HepG2 (cell line): ENCODE measurements around the gene U2AF1L4. TPM values are rescaled to one million over a fixed set of nuclear protein-coding genes. Genes with fewer than 3 reads are reported as not detected.

Experiments
- GATAD1 ChIP-seq: IDR thresholded peaks from 2 replicates; pipeline ENCODE4 v1.6.1; 2016; ENCODE audit warnings: missing genetic modification reagents, missing compliant biosample characterization
- HMG20A ChIP-seq: IDR thresholded peaks from 2 replicates; pipeline ENCODE4 v1.6.1; 2016; ENCODE audit warnings: borderline replicate concordance
- KLF13 ChIP-seq: sonication (generic); formaldehyde crosslinking; IDR thresholded peaks from 2 replicates; pipeline ENCODE4 v1.4.0; 2020; ENCODE audit warnings: mild to moderate bottlenecking, missing genetic modification reagents
- POLR2AphosphoS2 ChIP-seq: IDR thresholded peaks from 2 replicates; pipeline ENCODE4 v1.6.1; 2011; ENCODE audit warnings: low read depth, low read length, improper control_type of control experiment
- RELA ChIP-seq: sonication (generic); formaldehyde crosslinking; IDR thresholded peaks from 2 replicates; pipeline ENCODE4 v1.4.0; 2020; ENCODE audit warnings: missing genetic modification reagents
- SNAI1 ChIP-seq: sonication (generic); formaldehyde crosslinking; IDR thresholded peaks from 2 replicates; pipeline ENCODE4 v1.5.0; 2020; ENCODE audit warnings: mild to moderate bottlenecking, missing genetic modification reagents, borderline replicate concordance
- SP5 ChIP-seq: IDR thresholded peaks from 2 replicates; pipeline ENCODE4 v1.6.1; 2016; ENCODE audit warnings: low read depth, borderline replicate concordance
- ZBTB21 ChIP-seq: sonication (generic); formaldehyde crosslinking; IDR thresholded peaks from 2 replicates; pipeline ENCODE4 v1.4.0; 2020; ENCODE audit warnings: missing genetic modification reagents
- ZHX2 ChIP-seq, 2 experiments: sonication (generic) in 1 of 2; formaldehyde crosslinking in 1 of 2; IDR thresholded peaks; 2 replicates each; pipeline versions ENCODE4 v1.6.1 to v1.9.0; 2014 to 2022; ENCODE audit warnings: antibody characterized with exemption in 1 of 2, borderline replicate concordance in 1 of 2, inconsistent platforms in 1 of 2, low read depth in 1 of 2, missing genetic modification reagents in 1 of 2
- ZNF232 ChIP-seq: sonication (generic); formaldehyde crosslinking; IDR thresholded peaks from 2 replicates; pipeline ENCODE4 v1.4.0; 2020; ENCODE audit warnings: missing genetic modification reagents, borderline replicate concordance
- ZNF33A ChIP-seq: sonication (generic); formaldehyde crosslinking; IDR thresholded peaks from 2 replicates; pipeline ENCODE4 v1.5.1; 2020; ENCODE audit warnings: missing genetic modification reagents, mild to moderate bottlenecking, moderate library complexity, borderline replicate concordance
- ZNF543 ChIP-seq: sonication (generic); formaldehyde crosslinking; IDR thresholded peaks from 2 replicates; pipeline ENCODE4 v1.4.0; 2020; ENCODE audit warnings: mild to moderate bottlenecking, missing genetic modification reagents
- ZNF660 ChIP-seq: sonication (generic); formaldehyde crosslinking; IDR thresholded peaks from 2 replicates; pipeline ENCODE4 v1.5.1; 2020; ENCODE audit warnings: mild to moderate bottlenecking, low read depth, missing genetic modification reagents, borderline replicate concordance
- ZSCAN21 ChIP-seq: sonication (generic); formaldehyde crosslinking; IDR thresholded peaks from 2 replicates; pipeline ENCODE4 v1.8.0; 2022; ENCODE audit warnings: mild to moderate bottlenecking, missing genetic modification reagents, moderate library complexity, borderline replicate concordance
- polyA plus RNA-seq, 8 experiments: library from polyadenylated mRNA; depleted of rRNA in 3 of 8; stranded (reverse) in 7 of 8; unstranded in 1 of 8; fragments of >200 nt; fragmentation: Illumina TruSeq in 4 of 8; extraction: Trizol in 4 of 8; gene quantifications; 2 replicates each; pipeline versions ENCODE4 v1.2.1 to v1.2.3, GENCODE V29; 2011 to 2016; ENCODE audit warnings: low read depth in 4 of 8, missing spikeins in 1 of 8, mixed read lengths in 1 of 8; ENCODE audit not compliant: insufficient read depth in 1 of 8
- total RNA-seq, 5 experiments: library from RNA; depleted of rRNA; stranded (reverse); fragments of >200 nt; fragmentation: Illumina TruSeq; extraction: Trizol; gene quantifications; 2 replicates each; pipeline ENCODE4 v1.2.3, GENCODE V29; 2016; ENCODE audit warnings: low read depth in 1 of 5
- TF ChIP-seq, protein P1 (sequence below): sonication (generic); formaldehyde crosslinking; IDR thresholded peaks from 2 replicates; pipeline ENCODE4 v1.8.1; 2023; ENCODE audit warnings: mild to moderate bottlenecking, missing genetic modification reagents, borderline replicate concordance

Gene U2AF1L4
- total and polyA plus RNA-seq, 2 of the 13 experiments (the other 11 are each of a cell fraction or from before 2014, with no cell fraction given), result 7.9 to 15.4 TPM

DNA sequence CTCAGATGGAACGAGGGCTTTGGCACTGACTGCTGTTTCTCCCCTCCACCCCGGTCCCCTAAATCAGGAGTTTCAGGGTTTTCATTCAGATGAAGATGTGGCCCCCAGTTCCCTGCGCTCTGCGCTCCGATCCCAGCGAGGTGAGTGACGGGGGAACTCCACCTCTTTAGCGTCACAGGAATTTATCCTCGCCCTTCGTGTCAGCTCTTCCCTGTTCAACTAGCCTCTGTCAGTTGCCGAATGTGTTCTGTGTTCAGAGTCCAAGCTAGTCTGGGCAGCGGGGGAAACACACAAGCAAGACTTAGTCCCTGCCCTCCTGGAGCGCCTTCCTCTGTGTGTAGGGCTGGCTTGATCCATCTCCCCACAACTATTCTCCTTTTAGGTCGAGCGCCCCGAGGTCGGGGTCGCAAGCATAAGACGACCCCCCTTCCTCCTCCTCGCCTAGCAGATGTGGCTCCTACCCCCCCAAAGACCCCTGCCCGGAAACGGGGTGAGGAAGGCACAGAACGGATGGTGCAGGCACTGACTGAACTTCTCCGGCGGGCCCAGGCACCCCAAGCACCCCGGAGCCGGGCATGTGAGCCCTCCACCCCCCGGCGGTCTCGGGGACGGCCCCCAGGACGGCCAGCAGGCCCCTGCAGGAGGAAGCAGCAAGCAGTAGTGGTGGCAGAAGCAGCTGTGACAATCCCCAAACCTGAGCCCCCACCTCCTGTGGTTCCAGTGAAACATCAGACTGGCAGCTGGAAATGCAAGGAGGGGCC lies 25.6 kb downstream of the U2AF1L4 start (continued):
- TF ChIP-seq ZHX2 (IDR thresholded peaks at IDR 0.05; ENCODE audit: low read depth), result no peak
- no peak for TF ChIP-seq ZHX2 (CRISPR knock-in tag; IDR thresholded peaks at IDR 0.05; ENCODE audit: borderline replicate concordance)
- TF ChIP-seq ZSCAN21, result no peak
- no peak for TF ChIP-seq RELA
- TF ChIP-seq ZBTB21 (CRISPR knock-in tag), result peak; percentile 49; the same call in 1 of the 2 replicates
- TF ChIP-seq POLR2AphosphoS2, result no peak
- TF ChIP-seq HMG20A, result no peak
- TF ChIP-seq SP5 (CRISPR knock-in tag), result peak; percentile 66; the same call in 1 of the 2 replicates
- TF ChIP-seq ZNF660, result no peak
- no peak for TF ChIP-seq KLF13 (CRISPR knock-in tag)
- TF ChIP-seq ZNF232 (CRISPR knock-in tag), result no peak
- TF ChIP-seq, protein P1, sequence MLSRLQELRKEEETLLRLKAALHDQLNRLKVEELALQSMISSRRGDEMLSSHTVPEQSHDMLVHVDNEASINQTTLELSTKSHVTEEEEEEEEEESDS (CRISPR knock-in tag), result no peak
- no peak for TF ChIP-seq ZNF33A
- no peak for TF ChIP-seq GATAD1
- no peak for TF ChIP-seq ZNF543
- no peak for TF ChIP-seq SNAI1
